ENCODE data around the gene PKP2. TPM values are rescaled to one million over a fixed set of nuclear protein-coding genes. Genes with fewer than 3 reads are reported as not detected.

PKP2 gene
- total RNA-seq, 3 donors from 2014 or later: 85.0 to 189 (median 147) TPM

- Histone ChIP-seq H3K36me3 (ENCODE audit: low read depth) (peaks cover 10% of the 10 kb centered on the region), H3K4me3 (no peak overlapping the region), H3K9me3 (no peaks in the 10 kb centered on the region), H3K4me1 (ENCODE audit: low read depth) (no peaks in the 10 kb centered on the region)
- no peak for DNase-seq
- no peak for TF ChIP-seq CTCF (IDR thresholded peaks at IDR 0.05)
- intact Hi-C loops (cut with DNase I, micrococcal nuclease): no loop called here
- ATAC-seq: no peak
Measured at GRCh38 chr12:32828120-32828519, 68.5 kb downstream of the PKP2 start.

- TF ChIP-seq CTCF (IDR thresholded peaks at IDR 0.05): no peak
- intact Hi-C loops (cut with DNase I, micrococcal nuclease): no loop called here
- Histone ChIP-seq H3K36me3 (ENCODE audit: low read depth) (peaks cover 10% of the 10 kb centered on the region), H3K9me3 (no peaks in the 10 kb centered on the region), H3K4me3 (no peak overlapping the region), H3K4me1 (ENCODE audit: low read depth) (no peaks in the 10 kb centered on the region)
- no peak for ATAC-seq
- no peak for DNase-seq
Measured at GRCh38 chr12:32826807-32827412, 69.7 kb downstream of the PKP2 start.

GRCh38 chr12:32824596-32824995 lies 72.0 kb downstream of the PKP2 start:
- Histone ChIP-seq H3K9me3 (no peaks in the 10 kb centered on the region), H3K4me3 (no peak overlapping the region), H3K36me3 (ENCODE audit: low read depth) (peaks cover 10% of the 10 kb centered on the region), H3K4me1 (ENCODE audit: low read depth) (no peaks in the 10 kb centered on the region)
- intact Hi-C loops (cut with DNase I, micrococcal nuclease): no loop called here
- TF ChIP-seq CTCF (IDR thresholded peaks at IDR 0.05): no peak
- ATAC-seq (no peak), DNase-seq (no peak)

- Histone ChIP-seq H3K9me3 (no peaks in the 10 kb centered on the region), H3K36me3 (ENCODE audit: low read depth) (peaks cover 10% of the 10 kb centered on the region), H3K4me3 (no peak overlapping the region), H3K4me1 (ENCODE audit: low read depth) (no peaks in the 10 kb centered on the region)
- TF ChIP-seq CTCF (IDR thresholded peaks at IDR 0.05): no peak
- ATAC-seq (no peak), DNase-seq (no peak)
- intact Hi-C loops (cut with DNase I, micrococcal nuclease): no loop called here
Measured at GRCh38 chr12:32822344-32822743, 74.2 kb downstream of the PKP2 start.

DNA sequence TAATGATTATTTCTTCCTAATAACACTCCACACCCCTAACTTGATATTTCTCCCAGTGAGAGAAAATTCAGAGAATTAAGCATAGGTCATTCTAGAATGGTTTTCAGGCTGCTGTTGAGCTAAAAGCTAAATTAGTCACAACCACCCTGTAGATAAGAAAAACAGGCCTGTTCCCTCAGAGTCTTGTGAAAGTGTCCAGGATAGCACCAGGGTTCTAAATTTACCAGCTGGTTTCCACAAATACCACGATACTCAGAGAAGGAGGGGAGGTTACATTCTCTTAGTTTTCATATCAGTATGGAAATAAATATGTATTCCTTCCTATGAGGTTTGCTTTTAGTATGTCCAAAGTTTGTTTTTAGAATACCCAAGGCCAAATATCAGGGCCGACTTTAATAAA lies 74.9 kb downstream of the PKP2 start:
- no peak for DNase-seq
- peaks cover 10% of the 10 kb centered on the region for H3K36me3 ChIP-seq (ENCODE audit: low read depth)
- no peak for TF ChIP-seq CTCF (IDR thresholded peaks at IDR 0.05)
- no peaks in the 10 kb centered on the region for H3K4me1 ChIP-seq (ENCODE audit: low read depth)
- no peak for ATAC-seq
- no peak overlapping the region for H3K4me3 ChIP-seq
- intact Hi-C loops (cut with DNase I, micrococcal nuclease): no loop called here
- H3K9me3 ChIP-seq: no peaks in the 10 kb centered on the region

DNA sequence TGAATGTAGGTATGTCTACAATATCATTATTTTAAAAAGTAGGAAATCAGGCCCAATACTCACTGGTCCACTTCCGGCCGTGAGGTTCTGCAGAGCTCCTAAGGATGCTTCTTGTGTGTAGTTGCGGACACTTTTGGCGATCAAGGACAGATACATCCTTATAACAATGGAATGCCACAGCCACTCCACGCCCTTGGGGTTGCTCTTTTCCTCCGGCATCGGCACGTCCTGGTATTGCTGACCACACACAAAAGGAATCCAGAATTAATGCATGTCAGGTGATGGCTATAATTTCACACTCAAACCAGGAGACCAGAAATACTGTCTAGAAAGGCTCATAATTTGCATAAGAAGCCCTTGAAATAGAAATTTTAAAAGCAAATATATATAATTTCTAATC lies 75.3 kb downstream of the PKP2 start:
- intact Hi-C loops (cut with DNase I, micrococcal nuclease): no loop called here

More for the DNA sequence above, 75.3 kb downstream of the PKP2 start:
- no peak for TF ChIP-seq CTCF (IDR thresholded peaks at IDR 0.05)
- ATAC-seq: no peak
- DNase-seq: no peak
- Histone ChIP-seq H3K4me3 (no peak overlapping the region), H3K9me3 (no peaks in the 10 kb centered on the region), H3K36me3 (ENCODE audit: low read depth) (peaks cover 10% of the 10 kb centered on the region), H3K4me1 (ENCODE audit: low read depth) (no peaks in the 10 kb centered on the region)

Measured in mucosa of descending colon (tissue), 3 donors.